C4-2B (cell line): ENCODE data around the gene ADGRE2.

Experiments
- ZFX ChIP-seq: fragments of 450-650 bp; IDR thresholded peaks from 2 replicates; pipeline ENCODE4 v1.6.1; 2017
- TF ChIP-seq, protein P1 (sequence below): fragments of 450-650 bp; conservative IDR thresholded peaks from 2 replicates; pipeline ENCODE4 v1.5.1; 2017; ENCODE audit warnings: mild to moderate bottlenecking

GRCh38 chr19:14826006-14826405 is 47.6 kb upstream of the ADGRE2 start:
- TF ChIP-seq, protein P1, sequence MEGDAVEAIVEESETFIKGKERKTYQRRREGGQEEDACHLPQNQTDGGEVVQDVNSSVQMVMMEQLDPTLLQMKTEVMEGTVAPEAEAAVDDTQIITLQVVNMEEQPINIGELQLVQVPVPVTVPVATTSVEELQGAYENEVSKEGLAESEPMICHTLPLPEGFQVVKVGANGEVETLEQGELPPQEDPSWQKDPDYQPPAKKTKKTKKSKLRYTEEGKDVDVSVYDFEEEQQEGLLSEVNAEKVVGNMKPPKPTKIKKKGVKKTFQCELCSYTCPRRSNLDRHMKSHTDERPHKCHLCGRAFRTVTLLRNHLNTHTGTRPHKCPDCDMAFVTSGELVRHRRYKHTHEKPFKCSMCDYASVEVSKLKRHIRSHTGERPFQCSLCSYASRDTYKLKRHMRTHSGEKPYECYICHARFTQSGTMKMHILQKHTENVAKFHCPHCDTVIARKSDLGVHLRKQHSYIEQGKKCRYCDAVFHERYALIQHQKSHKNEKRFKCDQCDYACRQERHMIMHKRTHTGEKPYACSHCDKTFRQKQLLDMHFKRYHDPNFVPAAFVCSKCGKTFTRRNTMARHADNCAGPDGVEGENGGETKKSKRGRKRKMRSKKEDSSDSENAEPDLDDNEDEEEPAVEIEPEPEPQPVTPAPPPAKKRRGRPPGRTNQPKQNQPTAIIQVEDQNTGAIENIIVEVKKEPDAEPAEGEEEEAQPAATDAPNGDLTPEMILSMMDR, result no peak
- TF ChIP-seq ZFX, result no peak
